ENCODE data around the gene CLCA2.

CLCA2 gene

GRCh38 chr1:86430376-86430775 is 6.4 kb downstream of the CLCA2 start:
- peak in 2 of 4 experiments; percentile 4 to 13 for DNase-seq

GRCh38 chr1:86434059-86434458 is 10.1 kb downstream of the CLCA2 start:
- no peak for DNase-seq

GRCh38 chr1:86435327-86435726 is 11.4 kb downstream of the CLCA2 start:
- peak in 1 of 4 experiments; percentile 10 for DNase-seq

- no peak for DNase-seq
Measured at GRCh38 chr1:86436041-86436440, 12.1 kb downstream of the CLCA2 start.

- DNase-seq, result peak in 3 of 4 experiments; percentile 6 to 25 (median 8)
Measured at GRCh38 chr1:86441581-86441980, 17.6 kb downstream of the CLCA2 start.

GRCh38 chr1:86441997-86442396 is 18.0 kb downstream of the CLCA2 start:
- no peak for DNase-seq

- no peak for DNase-seq
Measured at GRCh38 chr1:86445919-86446318, 21.9 kb downstream of the CLCA2 start.

GRCh38 chr1:86447198-86447790 is 23.3 kb downstream of the CLCA2 start:
- DNase-seq, result no peak

- DNase-seq, result no peak
Measured at GRCh38 chr1:86448670-86449069, 24.7 kb downstream of the CLCA2 start.

GRCh38 chr1:86449103-86449502 is 25.1 kb downstream of the CLCA2 start:
- no peak for DNase-seq

GRCh38 chr1:86450847-86451246 is 26.9 kb downstream of the CLCA2 start:
- peak in 1 of 4 experiments; percentile 9 for DNase-seq

GRCh38 chr1:86453664-86454063 is 29.7 kb downstream of the CLCA2 start:
- no peak for DNase-seq

- peak in 2 of 4 experiments; percentile 5 to 20 for DNase-seq
Measured at GRCh38 chr1:86455073-86455472, 31.1 kb downstream of the CLCA2 start.

- peak; percentile 9 to 45 (median 12) for DNase-seq
Measured at GRCh38 chr1:86460998-86461397, 37.0 kb downstream of the CLCA2 start.

- DNase-seq, result no peak
Measured at GRCh38 chr1:86461482-86461881, 37.5 kb downstream of the CLCA2 start.

GRCh38 chr1:86464819-86465218 is 40.8 kb downstream of the CLCA2 start:
- DNase-seq, result no peak

- no peak for DNase-seq
Measured at GRCh38 chr1:86466109-86466844, 42.3 kb downstream of the CLCA2 start.

- peak in 1 of 4 experiments; percentile 4 for DNase-seq
Measured at GRCh38 chr1:86466986-86467385, 43.0 kb downstream of the CLCA2 start.

- DNase-seq, result no peak
Measured at GRCh38 chr1:86468501-86468977, 44.6 kb downstream of the CLCA2 start, which contains the start of gene CLCA1. TSS of gene CLCA1 (plus strand) at chr1:86468927. CDS start at chr1:86468972, 45 bp downstream.

GRCh38 chr1:86470859-86471258 is 46.9 kb downstream of the CLCA2 start:
- no peak for DNase-seq

GRCh38 chr1:86471291-86471690 is 47.3 kb downstream of the CLCA2 start:
- no peak for DNase-seq

- DNase-seq, result no peak
Measured at GRCh38 chr1:86472152-86472551, 48.2 kb downstream of the CLCA2 start.

GRCh38 chr1:86472767-86473166 is 48.8 kb downstream of the CLCA2 start:
- no peak for DNase-seq

- no peak for DNase-seq
Measured at GRCh38 chr1:86477256-86477655, 53.3 kb downstream of the CLCA2 start.

Data from suppressor macrophage (primary cell).